ENCODE measurements around the gene PTPN7. TPM values are rescaled to one million over a fixed set of nuclear protein-coding genes. Genes with fewer than 3 reads are reported as not detected.

Gene PTPN7
- total RNA-seq, 1 donor from 2014 or later, result 0.29 TPM

GRCh38 chr1:202162418-202163280 lies 2.2 kb upstream of the PTPN7 start:
- DNase-seq (ENCODE audit: extremely low spot score, unreplicated experiment), result no peak
- H3K27me3 Mint-ChIP-seq, result no peaks in the 10 kb centered on the region
- H3K36me3 Mint-ChIP-seq, result no peaks in the 10 kb centered on the region
- H3K9me3 Mint-ChIP-seq, result no peaks in the 10 kb centered on the region
- H3K27ac Mint-ChIP-seq, result no peak overlapping the region
- H3K4me1 Mint-ChIP-seq (ENCODE audit: unreplicated experiment), result peaks cover 20% of the 10 kb centered on the region
- TF ChIP-seq CTCF (conservative IDR thresholded peaks at IDR 0.05), result no peak
- H3K4me3 Mint-ChIP-seq, result no peak overlapping the region

- TF ChIP-seq CTCF (conservative IDR thresholded peaks at IDR 0.05), result no peak
- H3K27me3 Mint-ChIP-seq, result no peaks in the 10 kb centered on the region
- DNase-seq (ENCODE audit: extremely low spot score, unreplicated experiment), result no peak
- no peaks in the 10 kb centered on the region for H3K9me3 Mint-ChIP-seq
- H3K4me3 Mint-ChIP-seq, result no peak overlapping the region
- peaks cover 14% of the 10 kb centered on the region for H3K4me1 Mint-ChIP-seq (ENCODE audit: unreplicated experiment)
- no peak overlapping the region for H3K27ac Mint-ChIP-seq
- no peaks in the 10 kb centered on the region for H3K36me3 Mint-ChIP-seq
Measured at GRCh38 chr1:202162047-202162417, 1.6 kb upstream of the PTPN7 start.

- no peak overlapping the region for H3K4me3 Mint-ChIP-seq
- H3K9me3 Mint-ChIP-seq, result no peaks in the 10 kb centered on the region
- no peaks in the 10 kb centered on the region for H3K36me3 Mint-ChIP-seq
- DNase-seq (ENCODE audit: extremely low spot score, unreplicated experiment), result no peak
- H3K27ac Mint-ChIP-seq, result no peak overlapping the region
- H3K4me1 Mint-ChIP-seq (ENCODE audit: unreplicated experiment), result peaks cover 9% of the 10 kb centered on the region
- no peaks in the 10 kb centered on the region for H3K27me3 Mint-ChIP-seq
- TF ChIP-seq CTCF (conservative IDR thresholded peaks at IDR 0.05), result no peak
Measured at GRCh38 chr1:202161151-202162046, 997 bp upstream of the PTPN7 start.

GRCh38 chr1:202159534-202160371 lies 649 bp downstream of the PTPN7 start:
- DNase-seq (ENCODE audit: extremely low spot score, unreplicated experiment), result no peak
- no peak overlapping the region for H3K27ac Mint-ChIP-seq
- H3K4me1 Mint-ChIP-seq (ENCODE audit: unreplicated experiment), result peaks cover 16% of the 10 kb centered on the region

More at GRCh38 chr1:202159534-202160371, 649 bp downstream of the PTPN7 start:
- Mint-ChIP-seq H3K4me3 (no peak overlapping the region), H3K27me3 (peaks cover 3% of the 10 kb centered on the region), H3K9me3 (no peaks in the 10 kb centered on the region), H3K36me3 (no peaks in the 10 kb centered on the region)
- no peak for TF ChIP-seq CTCF (conservative IDR thresholded peaks at IDR 0.05)
